Vagina (tissue), 2 donors: Measurements from ENCODE around the gene NAPSA.

ENCODE experiments used
- POLR2A ChIP-seq, 2 donors: fragments of 450-650 bp; IDR thresholded peaks; one replicate each; pipeline ENCODE4 v1.6.1; 2017; ENCODE audit warnings: antibody characterized with exemption in 2 of 2, mild to moderate bottlenecking in 2 of 2, moderate library complexity in 2 of 2
- POLR2AphosphoS5 ChIP-seq, 2 donors: sonication (generic); formaldehyde crosslinking; IDR thresholded peaks; one replicate each; pipeline ENCODE4 v1.9.0; 2017; ENCODE audit warnings: antibody characterized with exemption in 2 of 2, mild to moderate bottlenecking in 2 of 2, low read depth in 1 of 2; ENCODE audit not compliant: insufficient read depth in 1 of 2
- TF ChIP-seq, protein P1 (sequence below), 3 experiments: fragments of 450-650 bp in 2 of 3; fragments of 200-600 bp in 1 of 3; sonication (generic) in 1 of 3; IDR thresholded peaks; one replicate each; pipeline ENCODE4 v1.5.1; 2017 to 2019; ENCODE audit warnings: antibody characterized with exemption in 3 of 3, mild to moderate bottlenecking in 2 of 3, moderate library complexity in 2 of 3

DNA sequence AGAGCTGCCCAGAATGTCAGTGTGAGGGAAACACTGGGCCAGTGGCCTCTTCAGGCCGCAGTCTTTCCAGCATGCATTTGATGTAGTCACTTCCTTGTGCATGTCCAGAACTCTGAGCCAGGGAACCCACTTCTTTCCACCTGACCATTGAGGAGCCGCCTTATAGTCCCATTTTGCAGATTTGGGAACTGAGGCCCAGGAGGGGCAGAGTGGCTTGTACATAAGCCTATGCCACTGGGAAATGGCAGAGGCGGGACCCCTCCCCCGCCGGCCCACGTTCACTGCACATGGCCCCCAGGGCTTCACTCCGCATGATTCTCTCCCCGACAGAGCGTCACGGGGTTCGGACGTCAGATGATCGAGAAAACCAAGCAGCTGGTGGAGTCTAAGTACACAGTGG, 47.7 kb upstream of the NAPSA start:
- TF ChIP-seq POLR2A (IDR thresholded peaks at IDR 0.05), result no peak
- TF ChIP-seq, protein P1, sequence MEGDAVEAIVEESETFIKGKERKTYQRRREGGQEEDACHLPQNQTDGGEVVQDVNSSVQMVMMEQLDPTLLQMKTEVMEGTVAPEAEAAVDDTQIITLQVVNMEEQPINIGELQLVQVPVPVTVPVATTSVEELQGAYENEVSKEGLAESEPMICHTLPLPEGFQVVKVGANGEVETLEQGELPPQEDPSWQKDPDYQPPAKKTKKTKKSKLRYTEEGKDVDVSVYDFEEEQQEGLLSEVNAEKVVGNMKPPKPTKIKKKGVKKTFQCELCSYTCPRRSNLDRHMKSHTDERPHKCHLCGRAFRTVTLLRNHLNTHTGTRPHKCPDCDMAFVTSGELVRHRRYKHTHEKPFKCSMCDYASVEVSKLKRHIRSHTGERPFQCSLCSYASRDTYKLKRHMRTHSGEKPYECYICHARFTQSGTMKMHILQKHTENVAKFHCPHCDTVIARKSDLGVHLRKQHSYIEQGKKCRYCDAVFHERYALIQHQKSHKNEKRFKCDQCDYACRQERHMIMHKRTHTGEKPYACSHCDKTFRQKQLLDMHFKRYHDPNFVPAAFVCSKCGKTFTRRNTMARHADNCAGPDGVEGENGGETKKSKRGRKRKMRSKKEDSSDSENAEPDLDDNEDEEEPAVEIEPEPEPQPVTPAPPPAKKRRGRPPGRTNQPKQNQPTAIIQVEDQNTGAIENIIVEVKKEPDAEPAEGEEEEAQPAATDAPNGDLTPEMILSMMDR (IDR thresholded peaks at IDR 0.05), result no peak
- no peak for TF ChIP-seq POLR2AphosphoS5 (IDR thresholded peaks at IDR 0.05; ENCODE audit: insufficient read depth in 1 of 2, low read depth in 1 of 2)
